ENCODE measurements around the gene REEP5.
"Not testable (repeated sequence)": the region's sequence is repeated elsewhere in the genome, so short reads cannot be mapped to it uniquely, and the experiment has no call there.

The REEP5 gene

GRCh38 chr5:112885001-112885400 lies 37.0 kb downstream of the REEP5 start:
- no peak for DNase-seq (ENCODE audit: low read depth)

- no peak for DNase-seq (ENCODE audit: low read depth)
These were observed 38.8 kb downstream of the REEP5 start for GRCh38 chr5:112883192-112883591.

- DNase-seq (ENCODE audit: low read depth): no peak
These were observed 41.6 kb downstream of the REEP5 start for GRCh38 chr5:112880219-112880964.

- DNase-seq (ENCODE audit: low read depth): no peak
These were observed 43.3 kb downstream of the REEP5 start for GRCh38 chr5:112878760-112879159.

- DNase-seq (ENCODE audit: low read depth): no peak
These were observed 43.9 kb downstream of the REEP5 start for GRCh38 chr5:112878101-112878500.

GRCh38 chr5:112876362-112876761 lies 45.7 kb downstream of the REEP5 start:
- DNase-seq (ENCODE audit: low read depth): no peak

GRCh38 chr5:112870966-112871365 lies 51.1 kb downstream of the REEP5 start:
- DNase-seq (ENCODE audit: low read depth): no peak

GRCh38 chr5:112869948-112870347 lies 52.1 kb downstream of the REEP5 start:
- DNase-seq (ENCODE audit: low read depth): no peak

- DNase-seq (ENCODE audit: low read depth): no peak
These were observed 54.6 kb downstream of the REEP5 start for GRCh38 chr5:112867411-112867810.

- DNase-seq (ENCODE audit: low read depth): no peak
These were observed 55.3 kb downstream of the REEP5 start for GRCh38 chr5:112866739-112867138.

- DNase-seq (ENCODE audit: low read depth): no peak
These were observed 56.9 kb downstream of the REEP5 start for GRCh38 chr5:112865128-112865527.

- no peak for DNase-seq (ENCODE audit: low read depth)
These were observed 58.5 kb downstream of the REEP5 start for GRCh38 chr5:112863549-112863948.

- no peak for DNase-seq (ENCODE audit: low read depth)
These were observed 59.9 kb downstream of the REEP5 start for GRCh38 chr5:112862085-112862484.

GRCh38 chr5:112861638-112861985 lies 60.4 kb downstream of the REEP5 start:
- DNase-seq (ENCODE audit: low read depth): no peak

- DNase-seq (ENCODE audit: low read depth): peak; percentile 85
These were observed 60.9 kb downstream of the REEP5 start, which contains the start of gene SRP19 for GRCh38 chr5:112860929-112861637. Gene SRP19, plus strand, starts transcription at chr5:112861287. Its CDS starts 90 bp downstream, at chr5:112861377.

GRCh38 chr5:112860571-112860928 lies 61.5 kb downstream of the REEP5 start:
- DNase-seq (ENCODE audit: low read depth): not testable (repeated sequence)

- no peak for DNase-seq (ENCODE audit: low read depth)
These were observed 64.2 kb downstream of the REEP5 start for GRCh38 chr5:112857866-112858265.

GRCh38 chr5:112854651-112855050 lies 67.4 kb downstream of the REEP5 start:
- DNase-seq (ENCODE audit: low read depth): no peak

- DNase-seq (ENCODE audit: low read depth): no peak
These were observed 72.1 kb downstream of the REEP5 start for GRCh38 chr5:112849912-112850311.

- peak; percentile 25 for DNase-seq (ENCODE audit: low read depth)
These were observed 73.8 kb downstream of the REEP5 start for GRCh38 chr5:112848116-112848811.

- no peak for DNase-seq (ENCODE audit: low read depth)
These were observed 74.7 kb downstream of the REEP5 start for GRCh38 chr5:112847306-112847705.

GRCh38 chr5:112846556-112846955 lies 75.5 kb downstream of the REEP5 start:
- no peak for DNase-seq (ENCODE audit: low read depth)

GRCh38 chr5:112844489-112844888 lies 77.5 kb downstream of the REEP5 start:
- DNase-seq (ENCODE audit: low read depth): no peak

Measured in HS-5 (cell line).